Left lung (tissue), 10 donors: Measurements from ENCODE around the gene CMIP. TPM values are rescaled to one million over a fixed set of nuclear protein-coding genes. Genes with fewer than 3 reads are reported as not detected.

ENCODE experiments used
- ATAC-seq: fragments of 200-7000 bp; cut with Tn5 transposase; one replicate; pipeline ENCODE4 v1.9.1; 2020; ENCODE audit warnings: moderate library complexity
- DNase-seq, 4 donors: peaks; one replicate each; pipeline ENCODE4 v3.0.0-alpha.2; 2013 to 2020
- H3K27ac ChIP-seq, 2 donors: fragments of 200-600 bp; sonication (generic) in 1 of 2; one replicate each; pipeline versions ENCODE4 v1.5.0 to v1.8.0; 2020 to 2021
- H3K27me3 ChIP-seq, 2 donors: fragments of 200-600 bp; sonication (generic) in 1 of 2; one replicate each; pipeline versions ENCODE4 v1.5.0 to v1.8.0; 2020 to 2021
- H3K36me3 ChIP-seq, 2 donors: fragments of 200-600 bp; sonication (generic) in 1 of 2; one replicate each; pipeline versions ENCODE4 v1.5.0 to v1.8.0; 2020 to 2021
- H3K4me1 ChIP-seq, 2 donors: fragments of 200-600 bp; one replicate each; pipeline ENCODE4 v1.8.0; 2021
- H3K4me3 ChIP-seq, 2 donors: fragments of 200-600 bp; sonication (generic) in 1 of 2; one replicate each; pipeline versions ENCODE4 v1.5.0 to v1.8.0; 2020 to 2021; ENCODE audit warnings: mild to moderate bottlenecking in 1 of 2
- H3K9me3 ChIP-seq, 2 donors: fragments of 200-600 bp; sonication (generic) in 1 of 2; one replicate each; pipeline versions ENCODE4 v1.5.0 to v1.8.0; 2020 to 2021
- CTCF ChIP-seq, 2 donors: fragments of 200-600 bp; sonication (generic) in 1 of 2; IDR thresholded peaks; one replicate each; pipeline versions ENCODE4 v1.5.0 to v1.8.0; 2021; ENCODE audit warnings: antibody characterized with exemption in 2 of 2
- intact Hi-C, 2 donors: fragments of 100-400 bp; cut with DNase I; formaldehyde crosslinking; loops; one replicate each; pipeline versions ENCODE4 v1.11.2 to v1.14.2; 2022
- polyA plus RNA-seq, 6 donors: library from polyadenylated mRNA; unstranded; fragments of 120-200 nt; gene quantifications; one replicate each; pipeline ENCODE4 v1.2.1, GENCODE V29; 2013; ENCODE audit not compliant: insufficient read length in 6 of 6
- total RNA-seq, 2 donors: library from RNA; stranded (reverse); fragmentation: NEBNext Ultra II Directional; extraction: Animal tissue kit (Norgen Biotek cat#: 25700); gene quantifications; one replicate each; pipeline ENCODE4 v1.2.1, GENCODE V29; 2021
- donor health status: DM: no; HTN: yes; CAD: no.
- donor health status: DM: no; HTN: no; CAD: no.

CMIP gene
- total and polyA plus RNA-seq, 8 donors = 35.3 to 55.8 (median 40.4) TPM

GRCh38 chr16:81692571-81692970 is 248.0 kb downstream of the CMIP start:
- peaks cover 2 to 62% of the 10 kb centered on the region in 2 donors for H3K36me3 ChIP-seq
- intact Hi-C loops = no loop called here
- no peak for ATAC-seq
- no peak overlapping the region for H3K27ac ChIP-seq
- no peaks in the 10 kb centered on the region for H3K9me3 ChIP-seq
- H3K27me3 ChIP-seq = no peaks in the 10 kb centered on the region
- H3K4me3 ChIP-seq = no peak overlapping the region
- no peak for TF ChIP-seq CTCF (IDR thresholded peaks at IDR 0.05)
- peak in 1 of 4 donors; percentile 65 for DNase-seq
- H3K4me1 ChIP-seq = peaks cover 4 to 22% of the 10 kb centered on the region in 2 donors

- no peaks in the 10 kb centered on the region for H3K9me3 ChIP-seq
- ATAC-seq (no peak), DNase-seq (peak in 2 of 4 donors; percentile 51 to 53)
- intact Hi-C loops = no loop called here
- peaks cover 4 to 22% of the 10 kb centered on the region in 2 donors for H3K4me1 ChIP-seq
- no peaks in the 10 kb centered on the region for H3K27me3 ChIP-seq
- H3K27ac ChIP-seq = no peak overlapping the region
- H3K4me3 ChIP-seq = no peak overlapping the region
- TF ChIP-seq CTCF (IDR thresholded peaks at IDR 0.05) = no peak
- peaks cover 2 to 68% of the 10 kb centered on the region in 2 donors for H3K36me3 ChIP-seq
Observed at GRCh38 chr16:81693041-81693743, 248.6 kb downstream of the CMIP start.

- Histone ChIP-seq H3K9me3 (no peaks in the 10 kb centered on the region), H3K4me3 (no peak overlapping the region), H3K4me1 (peaks cover 4 to 22% of the 10 kb centered on the region in 2 donors), H3K27me3 (no peaks in the 10 kb centered on the region), H3K27ac (no peak overlapping the region), H3K36me3 (peaks cover 2 to 74% of the 10 kb centered on the region in 2 donors)
- intact Hi-C loops = no loop called here
- TF ChIP-seq CTCF (IDR thresholded peaks at IDR 0.05) = no peak
- DNase-seq (peak in 1 of 4 donors; percentile 17), ATAC-seq (no peak)
Observed at GRCh38 chr16:81693744-81694303, 249.2 kb downstream of the CMIP start.

GRCh38 chr16:81694494-81695280 is 250.1 kb downstream of the CMIP start:
- Histone ChIP-seq H3K4me1 (peaks cover 4 to 22% of the 10 kb centered on the region in 2 donors), H3K27me3 (no peaks in the 10 kb centered on the region), H3K36me3 (peaks cover 2 to 83% of the 10 kb centered on the region in 2 donors), H3K9me3 (no peaks in the 10 kb centered on the region), H3K27ac (peak overlapping the region; percentile 29 to 30), H3K4me3 (no peak overlapping the region)
- ATAC-seq (no peak), DNase-seq (peak in 2 of 4 donors; percentile 29)
- intact Hi-C loops = no loop called here
- no peak for TF ChIP-seq CTCF (IDR thresholded peaks at IDR 0.05)
